Caco-2 (cell line): ENCODE results near the gene ROBO4. TPM values are rescaled to one million over a fixed set of nuclear protein-coding genes. Genes with fewer than 3 reads are reported as not detected.
A peak's percentile ranks its signal among the peaks of the same experiment; 100 is the strongest.

Experiments
- BruUV-seq: library from RNA; stranded (reverse); fragments of 400-500 nt; replicated peaks from 2 replicates; lab custom pipeline; 2021; lab: Mats Ljungman, UMichigan
- CTCF ChIA-PET: fragments of 300-600 bp; sonication (Branson Sonifier 250); formaldehyde crosslinking; loops from one replicate; lab custom pipeline; 2022; ENCODE audit warnings: antibody characterized with exemption; lab: Charles Lee
- POLR2A ChIA-PET: fragments of 300-600 bp; sonication (Branson Sonifier 250); formaldehyde crosslinking; loops from one replicate; lab custom pipeline; 2022; ENCODE audit warnings: antibody characterized with exemption; lab: Charles Lee
- DNase-seq, 2 experiments: peaks; one replicate each; pipeline versions ENCODE4 v3.0.0 to v3.0.0-alpha.2; 2020 to 2022
- H3K27me3 ChIP-seq: replicated peaks from 2 replicates; pipeline ENCODE4 v1.6.0; 2011; ENCODE audit warnings: low read length; ENCODE audit not compliant: control insufficient read depth, insufficient read depth
- H3K36me3 ChIP-seq: 2 replicates; pipeline ENCODE4 v1.5.1; 2011; ENCODE audit warnings: low read length; ENCODE audit not compliant: control insufficient read depth, insufficient read depth
- H3K4me1 ChIP-seq: fragments of 250-450 bp; sonication (Bioruptor Pico); 2 replicates; pipeline ENCODE4 v1.5.1; 2020; ENCODE audit warnings: mild to moderate bottlenecking
- H3K4me3 ChIP-seq: 2 replicates; pipeline ENCODE4 v1.5.1; 2011; ENCODE audit warnings: low read depth, mild to moderate bottlenecking, control low read depth, low read length
- H3K9me3 ChIP-seq: fragments of 250-450 bp; sonication (Bioruptor Pico); 2 replicates; pipeline ENCODE4 v1.5.1; 2020; ENCODE audit warnings: mild to moderate bottlenecking, moderate library complexity
- H3K27ac Mint-ChIP-seq: one replicate; pipeline ENCODE4 v1.8.0; 2022; ENCODE audit warnings: mixed read lengths; ENCODE audit not compliant: unreplicated experiment
- H3K27me3 Mint-ChIP-seq: one replicate; pipeline ENCODE4 v1.8.0; 2022; ENCODE audit warnings: mixed read lengths; ENCODE audit not compliant: insufficient read depth, unreplicated experiment
- H3K36me3 Mint-ChIP-seq: one replicate; pipeline ENCODE4 v1.8.0; 2022; ENCODE audit warnings: mild to moderate bottlenecking, mixed read lengths; ENCODE audit not compliant: insufficient read depth, unreplicated experiment
- H3K4me1 Mint-ChIP-seq: one replicate; pipeline ENCODE4 v1.8.0; 2022; ENCODE audit warnings: low read depth, mixed read lengths; ENCODE audit not compliant: unreplicated experiment
- H3K4me3 Mint-ChIP-seq: one replicate; pipeline ENCODE4 v1.8.0; 2022; ENCODE audit warnings: mild to moderate bottlenecking, moderate library complexity, mixed read lengths; ENCODE audit not compliant: unreplicated experiment
- H3K9me3 Mint-ChIP-seq: one replicate; pipeline ENCODE4 v1.8.0; 2022; ENCODE audit warnings: mixed read lengths; ENCODE audit not compliant: unreplicated experiment
- intact Hi-C: fragments of 100-400 bp; cut with micrococcal nuclease; formaldehyde crosslinking; loops from one replicate; pipeline ENCODE4 v1.10.0; 2022; ENCODE audit not compliant: unreplicated experiment
- total RNA-seq: library from RNA; stranded (reverse); gene quantifications from 2 replicates; pipeline ENCODE4 v1.2.3, GENCODE V29; 2022
- TF ChIP-seq, protein P1 (sequence below), 2 experiments: fragments of 200-600 bp in 1 of 2; IDR thresholded peaks; 1 replicate in 1 of 2; 2 replicates in 1 of 2; pipeline versions ENCODE4 v1.5.1 to v1.8.0; 2011 to 2022; ENCODE audit warnings: antibody characterized with exemption in 1 of 2, control low read depth in 1 of 2, inconsistent platforms in 1 of 2, low read depth in 1 of 2, low read length in 1 of 2, mild to moderate bottlenecking in 1 of 2, moderate library complexity in 1 of 2; ENCODE audit not compliant: insufficient read depth in 1 of 2, severe bottlenecking in 1 of 2, unreplicated experiment in 1 of 2

Gene ROBO4
- total RNA-seq, 1 experiment from 2014 or later, result not detected

DNA sequence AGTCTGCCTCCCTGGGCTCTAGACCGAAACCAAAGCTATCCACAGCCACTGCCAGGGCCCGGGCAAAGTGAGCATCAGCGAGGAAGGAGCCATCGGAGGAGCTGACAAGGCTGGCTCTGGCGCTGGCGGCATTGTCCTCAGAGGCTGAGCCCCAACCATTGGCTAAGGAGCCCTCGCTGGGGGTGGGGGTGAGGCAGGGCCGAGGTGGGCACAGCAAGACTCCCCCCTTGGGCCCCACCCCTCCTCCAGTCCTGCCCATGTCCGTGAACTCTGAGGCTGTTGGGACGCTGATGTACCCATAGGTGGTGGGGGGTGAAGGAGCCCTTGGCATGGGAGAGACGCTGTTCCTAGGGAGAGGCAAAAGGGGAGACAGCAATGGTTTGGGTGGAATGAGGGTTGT, 11.2 kb downstream of the ROBO4 start:
- Mint-ChIP-seq H3K9me3 (no peaks in the 10 kb centered on the region), H3K4me1 (no peaks in the 10 kb centered on the region), H3K27ac (no peak overlapping the region), H3K4me3 (no peak overlapping the region), H3K36me3 (no peaks in the 10 kb centered on the region), H3K27me3 (peaks cover 19% of the 10 kb centered on the region)
- H3K4me1 ChIP-seq, result peaks cover 15% of the 10 kb centered on the region
- no peak overlapping the region for H3K4me3 ChIP-seq
- H3K9me3 ChIP-seq, result no peaks in the 10 kb centered on the region
- peak in 1 of 2 experiments; percentile 32 for DNase-seq
- BruUV-seq, result no TSS peak
- intact Hi-C loops, result no loop called here
- peaks cover 2% of the 10 kb centered on the region for H3K27me3 ChIP-seq
- ChIA-PET CTCF (interaction anchor here (2.7 kb wide), 1 partner anchor 10 kb away, joined by 11 read pairs; no protein-coding TSS in a partner anchor), POLR2A (no interaction called here)
- TF ChIP-seq, protein P1, sequence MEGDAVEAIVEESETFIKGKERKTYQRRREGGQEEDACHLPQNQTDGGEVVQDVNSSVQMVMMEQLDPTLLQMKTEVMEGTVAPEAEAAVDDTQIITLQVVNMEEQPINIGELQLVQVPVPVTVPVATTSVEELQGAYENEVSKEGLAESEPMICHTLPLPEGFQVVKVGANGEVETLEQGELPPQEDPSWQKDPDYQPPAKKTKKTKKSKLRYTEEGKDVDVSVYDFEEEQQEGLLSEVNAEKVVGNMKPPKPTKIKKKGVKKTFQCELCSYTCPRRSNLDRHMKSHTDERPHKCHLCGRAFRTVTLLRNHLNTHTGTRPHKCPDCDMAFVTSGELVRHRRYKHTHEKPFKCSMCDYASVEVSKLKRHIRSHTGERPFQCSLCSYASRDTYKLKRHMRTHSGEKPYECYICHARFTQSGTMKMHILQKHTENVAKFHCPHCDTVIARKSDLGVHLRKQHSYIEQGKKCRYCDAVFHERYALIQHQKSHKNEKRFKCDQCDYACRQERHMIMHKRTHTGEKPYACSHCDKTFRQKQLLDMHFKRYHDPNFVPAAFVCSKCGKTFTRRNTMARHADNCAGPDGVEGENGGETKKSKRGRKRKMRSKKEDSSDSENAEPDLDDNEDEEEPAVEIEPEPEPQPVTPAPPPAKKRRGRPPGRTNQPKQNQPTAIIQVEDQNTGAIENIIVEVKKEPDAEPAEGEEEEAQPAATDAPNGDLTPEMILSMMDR (IDR thresholded peaks at IDR 0.05; ENCODE audit: insufficient read depth in 1 of 2, low read depth in 1 of 2, low read length in 1 of 2, severe bottlenecking in 1 of 2, unreplicated experiment in 1 of 2), result no peak
- no peaks in the 10 kb centered on the region for H3K36me3 ChIP-seq

DNA sequence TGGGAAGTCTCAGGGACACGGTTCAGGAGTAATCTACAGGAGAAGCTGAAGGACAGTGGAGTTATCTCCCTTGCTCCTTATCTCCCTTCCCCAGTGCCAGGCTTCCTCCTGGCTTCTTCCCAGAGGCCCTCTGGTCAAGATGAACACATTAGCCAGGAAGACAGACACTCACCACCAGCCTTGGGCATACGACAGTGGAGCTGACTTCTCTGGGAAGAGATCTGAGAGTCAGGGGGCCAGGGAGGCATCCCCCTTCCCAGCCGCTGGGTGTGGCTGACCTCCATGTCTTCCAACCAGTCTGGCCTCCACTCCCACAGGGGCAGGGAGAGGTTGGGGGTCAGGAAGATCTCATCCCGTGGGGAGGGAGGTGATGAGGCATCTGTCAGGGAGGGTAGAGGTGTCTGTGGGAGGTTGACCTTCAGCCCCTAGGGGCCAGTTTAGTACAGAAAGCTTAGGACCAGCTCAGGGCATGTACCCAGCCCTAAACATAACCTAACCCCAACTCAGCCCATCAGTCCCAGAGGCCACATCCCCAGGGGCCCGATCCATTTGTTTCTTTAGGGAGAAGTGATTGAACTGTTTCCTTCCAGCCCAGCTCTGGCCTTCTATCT, 12.7 kb downstream of the ROBO4 start:
- no peaks in the 10 kb centered on the region for H3K4me1 Mint-ChIP-seq
- peaks cover 2% of the 10 kb centered on the region; the same call in 1 of the 2 replicates for H3K27me3 ChIP-seq
- no TSS peak for BruUV-seq
- H3K4me3 ChIP-seq, result no peak overlapping the region
- no peaks in the 10 kb centered on the region for H3K36me3 ChIP-seq
- TF ChIP-seq, protein P1 (IDR thresholded peaks at IDR 0.05; ENCODE audit: insufficient read depth in 1 of 2, low read depth in 1 of 2, low read length in 1 of 2, severe bottlenecking in 1 of 2, unreplicated experiment in 1 of 2), result no peak
- DNase-seq, result peak in 1 of 2 experiments; percentile 33
- no peak overlapping the region for H3K27ac Mint-ChIP-seq
- H3K36me3 Mint-ChIP-seq, result no peaks in the 10 kb centered on the region
- peaks cover 15% of the 10 kb centered on the region for H3K4me1 ChIP-seq
- CTCF ChIA-PET, result interaction anchor here (0.6 to 1.9 kb wide), 3 partner anchors 8 to 1584 kb away, joined by 4 to 6 read pairs (median 4); no protein-coding TSS in a partner anchor
- peaks cover 19% of the 10 kb centered on the region for H3K27me3 Mint-ChIP-seq
- H3K4me3 Mint-ChIP-seq, result no peak overlapping the region
- H3K9me3 Mint-ChIP-seq, result no peaks in the 10 kb centered on the region
- POLR2A ChIA-PET, result no interaction called here
- intact Hi-C loops, result no loop called here
- H3K9me3 ChIP-seq, result no peaks in the 10 kb centered on the region

DNA sequence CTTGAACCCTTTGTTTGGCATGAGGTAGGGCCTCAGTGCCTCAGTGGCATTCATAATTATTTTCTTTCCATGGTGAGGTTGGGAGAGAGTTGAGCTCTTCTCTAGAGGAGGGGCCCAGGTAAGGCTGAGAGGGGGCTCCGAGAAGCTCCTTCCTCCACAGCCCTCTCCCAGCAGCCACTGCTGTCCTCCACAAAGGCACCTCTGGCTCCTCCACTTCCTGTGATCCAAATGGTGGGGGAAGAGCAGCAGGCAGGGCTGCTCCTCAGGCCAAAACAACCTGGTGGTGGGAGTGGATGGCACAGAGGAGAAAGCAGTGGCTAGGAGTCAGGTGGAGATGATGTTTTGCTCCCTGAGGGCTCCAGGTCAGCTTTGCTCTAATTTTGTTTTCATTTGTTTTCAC, 13.3 kb downstream of the ROBO4 start:
- Histone ChIP-seq H3K36me3 (no peaks in the 10 kb centered on the region), H3K27me3 (no peaks in the 10 kb centered on the region; the same call in 1 of the 2 replicates), H3K4me3 (no peak overlapping the region), H3K9me3 (no peaks in the 10 kb centered on the region), H3K4me1 (peaks cover 15% of the 10 kb centered on the region)
- TF ChIP-seq, protein P1 (IDR thresholded peaks at IDR 0.05; ENCODE audit: insufficient read depth in 1 of 2, low read depth in 1 of 2, low read length in 1 of 2, severe bottlenecking in 1 of 2, unreplicated experiment in 1 of 2), result no peak
- no peak overlapping the region for H3K27ac Mint-ChIP-seq
- BruUV-seq, result no TSS peak
- POLR2A ChIA-PET, result no interaction called here
- H3K9me3 Mint-ChIP-seq, result no peaks in the 10 kb centered on the region
- peak in 1 of 2 experiments; percentile 26 for DNase-seq
- no peaks in the 10 kb centered on the region for H3K4me1 Mint-ChIP-seq
- CTCF ChIA-PET, result interaction anchor here (1.9 kb wide), 1 partner anchor 8 kb away, joined by 6 read pairs; no protein-coding TSS in a partner anchor
- H3K36me3 Mint-ChIP-seq, result no peaks in the 10 kb centered on the region
- intact Hi-C loops, result no loop called here
- H3K4me3 Mint-ChIP-seq, result no peak overlapping the region
- peaks cover 14% of the 10 kb centered on the region for H3K27me3 Mint-ChIP-seq
